Left lobe of liver (tissue), 2 donors: ENCODE measurements around the gene IL1RAPL2. TPM values are rescaled to one million over a fixed set of nuclear protein-coding genes. Genes with fewer than 3 reads are reported as not detected.
"Not testable (repeated sequence)": the region's sequence is repeated elsewhere in the genome, so short reads cannot be mapped to it uniquely, and the experiment has no call there.

Experiments
- ATAC-seq: fragments of 200-7000 bp; cut with Tn5 transposase; one replicate; pipeline ENCODE4 v1.9.1; 2020; ENCODE audit warnings: mild to moderate bottlenecking, moderate library complexity
- DNase-seq: peaks from one replicate; pipeline ENCODE4 v3.0.0-alpha.2; 2020; ENCODE audit warnings: low spot score
- total RNA-seq: library from RNA; stranded (reverse); gene quantifications from one replicate; pipeline ENCODE4 v1.2.1, GENCODE V29; 2021
- donor health status: DM: no; HTN: no; CAD: no; lungs with moderate emphysema.
- donor health status: DM: no; HTN: yes; CAD: no.

The IL1RAPL2 gene
- total RNA-seq, 1 donor from 2014 or later: 0.48 TPM

- DNase-seq (no peak), ATAC-seq (no peak)
Measured at GRCh38 chrX:104842646-104843045, 276.6 kb downstream of the IL1RAPL2 start.

DNA sequence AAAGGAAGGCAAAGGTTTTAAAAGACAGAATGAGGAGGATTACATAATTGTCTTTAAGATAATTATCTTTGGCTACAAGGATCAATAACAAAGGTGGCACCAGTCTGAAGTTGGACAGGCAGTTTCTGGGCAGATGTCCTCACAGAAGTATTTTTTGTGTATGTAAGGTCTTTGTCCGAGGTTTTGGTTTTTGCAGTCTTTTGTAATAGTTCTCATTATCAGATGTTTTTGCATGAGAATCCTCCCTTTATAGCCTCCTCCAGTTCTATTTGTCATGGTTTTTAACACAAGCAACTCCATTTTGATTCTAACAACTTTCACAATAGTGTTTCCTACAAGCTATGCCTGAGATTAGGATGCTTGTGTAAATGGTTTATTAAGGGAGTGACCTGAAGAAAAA, 286.2 kb downstream of the IL1RAPL2 start:
- no peak for DNase-seq

GRCh38 chrX:104854188-104854587, 288.2 kb downstream of the IL1RAPL2 start:
- DNase-seq (no peak), ATAC-seq (no peak)

More for the DNA sequence above, 286.2 kb downstream of the IL1RAPL2 start:
- no peak for ATAC-seq

DNA sequence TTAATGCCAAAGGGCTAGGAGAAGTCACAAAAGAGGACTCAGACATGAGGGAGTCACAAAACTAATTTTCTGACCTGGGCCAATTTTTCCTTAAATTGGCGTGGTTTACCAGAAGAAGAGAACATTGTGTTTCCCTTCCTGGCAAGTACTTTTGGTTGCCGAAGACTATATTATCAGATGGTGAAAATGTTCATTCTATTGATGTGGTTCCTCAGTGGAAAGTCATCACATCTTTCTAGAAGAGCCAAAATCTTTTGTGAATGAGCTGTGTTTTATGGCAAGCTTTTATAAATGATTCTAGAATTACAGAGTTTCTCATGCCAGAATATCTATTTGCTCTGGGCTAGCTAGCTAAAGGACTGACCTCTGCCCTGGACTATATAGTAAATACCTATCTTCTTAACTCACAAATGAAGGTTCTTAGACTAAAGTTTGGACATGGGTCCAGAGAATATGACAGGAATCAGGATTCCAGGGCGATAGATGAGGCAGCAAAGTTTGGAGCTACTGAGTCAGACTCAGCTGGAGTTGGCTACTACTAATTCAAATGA, 288.9 kb downstream of the IL1RAPL2 start:
- ATAC-seq: peak; percentile 36
- DNase-seq: no peak

DNA sequence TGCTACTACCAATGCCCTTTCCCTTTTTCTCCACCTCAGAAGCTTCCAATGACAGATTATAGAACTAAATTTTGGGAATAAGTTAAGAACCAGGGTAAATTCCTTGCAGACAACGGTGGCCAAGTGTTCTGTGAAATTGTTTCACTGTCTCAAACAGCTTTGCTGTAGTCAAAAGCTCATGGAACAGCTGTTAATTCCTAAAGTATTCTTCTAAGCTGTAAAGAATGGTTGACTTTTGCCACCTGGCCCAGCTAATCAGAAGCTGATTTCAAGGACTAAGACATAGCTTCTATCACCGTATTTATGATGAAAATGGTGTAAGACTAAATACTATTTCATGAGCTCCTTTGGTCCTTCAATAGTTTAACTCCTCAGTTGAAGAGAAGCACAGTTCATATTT, 297.5 kb downstream of the IL1RAPL2 start:
- ATAC-seq: no peak
- DNase-seq: no peak

GRCh38 chrX:104864296-104864695, 298.3 kb downstream of the IL1RAPL2 start:
- no peak for ATAC-seq

GRCh38 chrX:104877504-104877903, 311.5 kb downstream of the IL1RAPL2 start:
- ATAC-seq (no peak), DNase-seq (no peak)

More at GRCh38 chrX:104864296-104864695, 298.3 kb downstream of the IL1RAPL2 start:
- DNase-seq: no peak

DNA sequence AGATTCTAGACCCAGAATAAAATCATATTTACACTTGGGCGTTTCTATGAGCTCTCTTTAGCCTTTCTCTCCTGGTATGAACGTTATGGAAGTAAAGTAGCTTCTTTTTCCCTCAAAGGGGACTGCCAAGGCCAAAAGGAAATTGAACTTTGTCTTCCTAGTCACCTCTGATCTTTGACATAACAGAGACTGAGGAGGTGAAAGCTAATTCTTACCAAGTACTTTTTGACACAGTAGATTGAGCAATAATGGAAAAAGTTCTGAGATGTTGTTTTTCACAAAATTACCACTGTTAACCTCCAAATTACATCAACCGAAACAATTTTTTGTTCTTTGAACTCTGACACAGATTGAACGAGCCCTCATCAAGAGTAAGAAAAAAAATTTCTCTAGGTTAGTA, 336.1 kb downstream of the IL1RAPL2 start:
- DNase-seq (no peak), ATAC-seq (peak; percentile 42)

DNA sequence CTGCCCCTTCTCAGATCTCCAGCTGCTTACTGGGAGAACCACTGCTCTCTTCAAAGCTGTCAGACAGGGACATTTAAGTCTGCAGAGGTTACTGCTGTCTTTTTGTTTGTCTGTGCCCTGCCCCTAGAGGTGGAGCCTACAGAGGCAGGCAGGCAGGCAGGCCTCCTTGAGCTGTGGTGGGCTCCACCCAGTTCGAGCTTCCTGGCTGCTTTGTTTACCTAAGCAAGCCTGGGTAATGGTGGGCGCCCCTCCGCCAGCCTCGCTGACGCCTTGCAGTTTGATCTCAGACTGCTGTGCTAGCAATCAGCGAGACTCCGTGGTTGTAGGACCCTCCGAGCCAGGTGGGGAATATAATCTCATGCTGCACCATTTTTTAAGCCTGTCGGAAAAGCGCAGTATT, 343.7 kb downstream of the IL1RAPL2 start:
- peak; percentile 42 for DNase-seq
- ATAC-seq: not testable (repeated sequence)

GRCh38 chrX:104913348-104913747, 347.3 kb downstream of the IL1RAPL2 start:
- ATAC-seq (peak; percentile 75), DNase-seq (no peak)

GRCh38 chrX:104914686-104915085, 348.7 kb downstream of the IL1RAPL2 start:
- not testable (repeated sequence) for DNase-seq, ATAC-seq

DNA sequence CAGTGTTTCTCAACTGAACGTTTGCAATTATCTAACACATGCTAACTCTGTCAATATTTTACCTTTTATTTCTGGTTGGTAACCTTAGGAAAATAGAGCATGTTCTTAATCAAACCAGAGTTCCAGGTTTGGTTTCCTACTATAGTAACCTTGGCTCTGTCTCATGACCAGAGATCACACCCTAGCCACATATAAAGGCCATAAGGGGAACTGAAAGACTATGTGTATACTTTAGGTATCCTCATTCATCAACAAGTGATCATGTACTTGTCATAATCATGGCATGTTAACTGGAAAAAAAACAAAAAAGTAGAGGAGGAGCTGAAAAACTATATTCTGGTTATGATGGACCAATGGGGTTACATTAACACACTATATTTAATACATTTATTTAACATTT, 352.1 kb downstream of the IL1RAPL2 start:
- no peak for ATAC-seq

GRCh38 chrX:104921584-104922205, 355.7 kb downstream of the IL1RAPL2 start:
- DNase-seq (no peak), ATAC-seq (peak; percentile 26)

More for the DNA sequence above, 352.1 kb downstream of the IL1RAPL2 start:
- no peak for DNase-seq

- peak; percentile 99 for ATAC-seq
- peak; percentile 70 for DNase-seq
Measured at GRCh38 chrX:104922206-104922621, 356.2 kb downstream of the IL1RAPL2 start.

DNA sequence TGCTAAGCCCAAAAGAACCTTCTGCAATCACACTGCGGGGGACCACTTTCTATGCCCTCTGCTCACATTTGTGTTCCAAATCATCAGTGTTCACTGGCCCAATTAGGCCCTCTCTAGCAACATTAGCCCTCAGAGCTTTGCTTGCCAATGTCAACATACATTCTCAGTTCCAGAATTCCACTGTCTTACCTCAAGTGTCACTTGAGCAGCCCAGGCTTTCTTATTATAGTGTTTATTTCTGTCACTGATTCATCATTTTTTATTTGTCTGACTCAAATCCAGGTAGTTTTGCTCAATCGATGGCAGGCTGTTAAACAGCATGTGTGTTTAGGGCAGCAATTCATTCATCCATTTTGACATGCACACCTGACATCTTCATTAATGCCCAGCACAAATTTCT, 363.3 kb downstream of the IL1RAPL2 start:
- ATAC-seq (no peak), DNase-seq (no peak)

GRCh38 chrX:104935581-104935980, 369.6 kb downstream of the IL1RAPL2 start:
- DNase-seq (no peak), ATAC-seq (no peak)

DNA sequence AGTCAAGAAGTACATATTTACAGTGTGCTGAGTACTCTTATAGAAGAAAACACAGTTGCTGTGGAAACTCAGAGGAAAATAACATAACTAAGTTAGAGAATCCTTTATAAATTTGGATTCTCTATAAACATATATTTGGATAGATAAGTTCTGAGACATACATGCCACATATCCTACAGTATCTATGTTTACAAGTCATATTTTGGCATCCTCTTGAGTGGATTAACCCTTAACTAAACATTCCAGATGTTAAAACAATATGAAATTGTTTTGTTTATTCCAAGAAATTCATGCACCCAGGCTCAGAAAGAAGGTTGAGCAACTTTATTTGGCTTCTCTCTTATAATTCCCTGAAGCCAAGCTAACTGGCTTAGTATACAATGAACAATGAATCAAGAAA, 387.3 kb downstream of the IL1RAPL2 start:
- ATAC-seq (no peak), DNase-seq (no peak)

GRCh38 chrX:104961926-104962325, 395.9 kb downstream of the IL1RAPL2 start:
- ATAC-seq (peak; percentile 12), DNase-seq (no peak)

DNA sequence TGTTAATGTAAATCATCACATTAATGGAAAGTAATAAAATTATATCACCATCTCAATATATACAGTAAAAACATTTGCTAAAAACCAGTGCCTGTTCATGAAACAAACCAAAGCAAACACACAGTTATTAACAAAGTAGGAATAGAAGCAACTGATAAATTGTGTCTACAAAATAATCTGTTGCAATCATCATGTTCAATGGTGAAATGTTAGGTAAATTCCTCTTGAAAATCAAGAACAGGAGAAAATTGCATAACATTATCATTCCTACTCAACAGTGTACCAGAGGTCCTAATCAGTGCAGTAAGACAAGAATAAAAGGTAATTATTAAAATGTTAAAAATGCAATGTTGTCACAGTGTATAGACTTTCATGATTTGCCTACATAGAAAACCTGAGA, 402.2 kb downstream of the IL1RAPL2 start:
- no peak for DNase-seq
- peak; percentile 71 for ATAC-seq

DNA sequence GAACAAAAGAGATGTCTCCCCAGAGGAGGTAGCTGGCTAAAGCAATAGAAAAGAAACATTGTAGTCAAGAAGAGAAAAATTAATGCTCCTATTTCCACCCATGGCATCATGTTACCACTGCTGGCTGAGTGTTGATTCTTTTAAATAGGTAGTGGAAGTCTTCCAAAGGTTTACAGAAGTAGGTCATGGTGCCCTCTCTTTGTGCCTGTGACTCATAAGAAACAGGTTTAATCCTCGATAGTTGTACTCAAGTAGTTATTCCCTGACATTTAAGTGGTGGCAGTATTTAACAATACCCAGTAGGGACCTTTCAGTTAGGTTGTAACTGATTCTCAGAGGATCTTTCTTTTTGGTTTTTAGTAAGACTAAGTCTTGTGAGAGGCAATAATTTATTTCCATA, 406.7 kb downstream of the IL1RAPL2 start:
- ATAC-seq (no peak), DNase-seq (no peak)

DNA sequence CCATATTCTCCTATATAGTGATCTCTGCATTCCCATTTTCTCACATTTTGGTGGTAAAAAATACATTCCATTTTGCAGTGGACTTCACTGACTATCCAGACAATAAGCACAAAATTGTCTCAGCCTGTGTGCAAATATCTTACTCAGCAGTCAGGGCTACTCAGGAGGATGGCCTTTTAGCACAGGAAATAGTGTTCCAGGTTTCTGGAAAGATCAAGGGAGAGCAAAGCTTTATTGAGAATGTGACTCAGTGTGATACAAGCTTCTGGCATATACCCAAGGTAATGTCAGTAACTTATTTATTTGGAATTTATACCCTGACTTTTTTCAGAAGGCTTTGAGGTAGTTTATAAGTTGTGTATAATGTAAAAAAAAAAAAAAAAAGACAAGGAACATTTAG, 421.1 kb downstream of the IL1RAPL2 start:
- no peak for ATAC-seq
- no peak for DNase-seq

DNA sequence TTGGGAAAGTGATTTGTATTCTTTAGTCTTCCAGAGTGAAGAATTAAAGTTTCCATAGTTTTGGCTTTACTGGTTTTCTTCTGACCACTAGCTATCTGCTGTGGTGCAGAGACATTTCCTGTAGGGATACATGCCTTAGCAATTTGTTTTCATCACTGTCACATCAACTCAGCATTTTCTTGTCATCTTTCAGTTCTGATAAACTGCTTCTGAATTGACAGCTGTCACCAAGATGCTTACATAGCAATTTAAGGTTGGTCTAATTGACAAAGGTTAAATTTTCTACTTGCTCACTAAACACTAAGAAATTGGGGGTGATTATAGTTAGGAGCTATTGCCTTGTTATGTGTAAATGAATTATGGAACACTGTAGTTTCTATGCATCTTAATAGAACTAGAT, 422.0 kb downstream of the IL1RAPL2 start:
- ATAC-seq (no peak), DNase-seq (no peak)

GRCh38 chrX:104995546-104995945, 429.5 kb downstream of the IL1RAPL2 start:
- no peak for ATAC-seq
- no peak for DNase-seq
